HG03460 (cell line): ENCODE results near the gene CITED2.

Source experiments
- ATAC-seq: cut with Tn5 transposase; IDR thresholded peaks from one replicate; pipeline ENCODE4 v1.9.1; 2021; ENCODE audit not compliant: unreplicated experiment

CITED2 gene

DNA sequence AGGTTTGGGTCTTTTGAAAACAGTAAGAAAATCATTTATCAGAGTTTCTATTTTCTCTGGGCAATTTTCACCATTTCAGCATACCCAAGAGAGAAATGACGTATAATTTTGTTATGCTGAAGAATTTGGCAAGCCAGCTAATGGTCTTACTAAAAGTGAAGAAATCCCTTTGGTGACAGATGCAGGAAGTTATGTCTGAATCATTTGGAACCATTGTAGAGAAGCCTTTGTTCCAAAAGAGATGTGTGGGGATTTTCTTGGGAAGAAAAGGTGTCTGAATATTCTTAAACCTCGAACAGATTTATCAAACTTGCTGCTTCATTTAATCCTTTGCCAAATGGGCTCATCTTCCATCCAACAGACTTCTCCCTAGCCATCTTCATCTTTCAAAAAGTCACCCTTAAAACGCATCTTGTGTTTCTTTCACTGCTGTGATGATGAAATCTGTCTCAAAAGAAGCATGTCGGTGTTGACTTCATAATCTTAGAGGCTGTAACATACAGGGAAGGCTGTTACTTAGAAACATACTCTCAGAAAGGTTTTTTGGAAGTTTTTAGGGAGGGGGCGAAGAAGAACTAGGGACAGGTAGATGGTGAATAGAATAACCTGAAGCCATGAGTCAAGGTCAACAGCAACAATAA lies 39.5 kb downstream of the CITED2 start:
- ATAC-seq = no peak

DNA sequence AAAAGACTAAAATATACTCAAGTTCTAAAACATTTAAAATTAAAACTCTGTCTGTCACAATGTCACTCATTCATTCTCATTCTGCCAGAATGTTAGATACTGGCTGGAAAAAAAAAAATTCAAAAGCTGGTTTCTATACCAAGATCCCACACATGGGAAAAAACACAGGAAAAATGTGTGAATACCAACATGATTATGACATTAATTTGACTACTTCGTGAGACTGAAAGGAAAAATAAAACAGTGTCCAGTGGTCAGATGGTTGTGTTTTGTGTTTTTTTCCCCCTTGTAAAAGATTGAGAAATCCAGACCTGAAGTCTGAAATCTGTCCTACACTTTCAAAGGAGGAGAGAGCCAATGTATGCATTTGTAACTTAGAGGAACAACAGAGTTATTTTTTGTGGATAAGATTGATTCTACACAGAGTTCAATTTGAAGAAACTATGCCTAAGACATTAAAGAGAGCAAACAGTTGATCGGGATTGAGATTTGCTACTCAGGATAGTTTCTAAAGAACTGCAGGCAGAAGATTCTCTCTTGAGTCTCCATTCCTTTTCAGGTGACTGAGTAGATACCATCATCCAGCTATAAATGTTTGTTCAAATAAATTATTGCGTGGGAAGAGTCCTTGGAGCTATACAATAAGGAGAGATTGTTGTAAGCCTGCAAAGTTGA lies 43.5 kb downstream of the CITED2 start:
- no peak for ATAC-seq

DNA sequence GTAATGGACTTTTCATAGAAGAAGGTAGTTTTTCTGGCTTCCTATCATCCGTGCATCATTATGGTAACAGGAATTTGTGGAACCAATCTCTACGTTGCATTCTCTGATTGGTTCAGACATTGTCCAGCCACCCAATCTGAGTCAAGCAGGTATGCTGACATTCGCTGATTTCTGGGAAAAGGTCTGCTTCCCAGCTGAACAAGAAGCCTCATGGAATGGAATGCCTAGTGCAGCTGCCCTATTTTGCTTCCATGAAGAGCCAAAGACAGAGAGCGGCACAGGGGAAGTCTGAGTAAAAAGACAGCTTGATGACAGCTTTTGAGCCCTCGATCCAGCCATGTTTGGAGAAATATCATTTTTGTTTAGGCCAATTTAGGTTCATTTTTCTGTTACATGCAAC lies 44.1 kb downstream of the CITED2 start:
- ATAC-seq = no peak

DNA sequence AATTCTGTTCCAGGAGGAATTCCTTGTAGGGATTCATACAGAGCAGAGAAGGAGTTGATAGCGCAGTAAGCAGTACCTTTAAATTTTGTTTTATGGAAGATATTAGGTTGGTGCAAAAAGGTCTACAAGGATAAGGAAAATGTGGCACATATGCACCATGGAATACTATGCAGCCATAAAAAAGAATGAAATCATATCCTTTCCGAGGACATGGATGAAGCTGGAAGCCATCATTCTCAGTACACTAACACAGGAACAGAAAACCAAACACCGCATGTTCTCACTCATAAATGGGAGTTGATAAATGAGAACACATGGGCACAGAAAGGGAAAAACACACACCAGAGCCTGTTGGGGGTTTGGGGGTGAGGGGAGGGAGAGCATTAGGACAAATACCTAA lies 45.2 kb downstream of the CITED2 start:
- no peak for ATAC-seq

DNA sequence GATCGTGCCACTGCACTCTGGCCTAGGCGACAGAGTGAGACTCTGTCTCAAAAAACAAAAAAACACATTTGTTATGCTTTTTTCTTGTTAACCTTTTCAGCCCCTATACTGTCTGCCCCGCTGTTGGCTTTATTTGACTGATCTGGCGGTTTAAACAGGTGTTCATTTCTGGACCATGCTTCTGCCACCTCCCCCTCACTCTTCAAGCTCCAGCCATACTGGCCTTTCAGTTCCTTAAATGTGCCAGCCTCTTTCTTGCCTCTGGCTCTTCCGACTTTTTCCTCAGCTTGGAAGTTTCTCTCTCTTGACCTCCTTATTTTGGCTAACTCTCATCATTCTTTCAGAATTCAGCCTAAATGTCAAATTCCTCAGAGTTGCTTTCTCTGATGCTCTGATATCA lies 47.4 kb downstream of the CITED2 start:
- ATAC-seq = peak; percentile 46

DNA sequence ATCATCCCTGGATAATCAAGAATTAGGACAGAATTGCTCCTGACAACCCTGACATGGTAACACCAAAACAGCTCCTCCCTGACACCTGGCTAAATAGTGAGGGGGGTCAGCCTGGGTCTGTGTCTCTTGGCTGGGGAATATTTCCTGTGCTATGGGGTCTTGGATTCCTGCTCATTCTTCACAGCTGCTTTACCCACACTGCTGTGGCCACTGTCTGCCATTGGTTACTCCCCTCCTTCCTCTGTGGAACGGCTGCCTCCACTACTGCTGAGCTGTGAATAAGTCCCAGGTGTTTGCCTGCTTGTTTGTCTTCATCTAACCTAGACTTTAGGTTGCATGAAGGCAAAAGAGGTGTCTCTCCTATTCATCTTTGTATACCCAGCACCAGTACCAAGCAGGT lies 48.8 kb downstream of the CITED2 start:
- ATAC-seq = no peak

DNA sequence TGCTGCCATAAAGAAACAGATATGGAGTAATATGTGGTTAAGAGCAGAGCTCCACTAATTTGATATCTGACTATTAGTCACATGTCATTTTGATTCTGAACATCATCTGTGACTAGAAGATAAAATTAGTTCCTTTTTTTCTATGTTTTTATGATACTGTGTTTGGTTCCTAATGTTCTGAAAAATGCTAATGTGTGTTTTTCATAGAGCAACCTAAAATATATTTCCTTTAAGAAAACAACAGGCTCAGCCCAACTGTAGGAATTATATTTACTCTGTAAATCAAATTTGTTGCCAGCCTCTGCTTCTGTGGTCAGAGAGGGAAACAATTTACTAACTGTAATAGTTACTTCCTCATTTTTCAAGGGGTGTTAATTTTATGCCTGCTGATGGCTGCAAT lies 49.3 kb downstream of the CITED2 start:
- peak; percentile 42 for ATAC-seq

DNA sequence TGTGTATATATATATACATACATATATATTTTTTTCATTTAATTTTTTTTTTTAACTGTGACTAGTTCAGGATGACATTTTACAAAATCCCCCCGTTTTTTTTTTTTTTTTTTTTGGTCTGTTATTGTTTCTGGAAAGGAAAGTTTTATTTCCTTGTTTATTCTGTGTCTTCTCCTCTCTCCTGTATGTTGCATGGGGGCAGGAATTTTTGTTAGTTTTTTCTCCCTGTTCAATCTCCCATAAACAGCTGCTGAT lies 50.2 kb downstream of the CITED2 start:
- ATAC-seq = no peak

DNA sequence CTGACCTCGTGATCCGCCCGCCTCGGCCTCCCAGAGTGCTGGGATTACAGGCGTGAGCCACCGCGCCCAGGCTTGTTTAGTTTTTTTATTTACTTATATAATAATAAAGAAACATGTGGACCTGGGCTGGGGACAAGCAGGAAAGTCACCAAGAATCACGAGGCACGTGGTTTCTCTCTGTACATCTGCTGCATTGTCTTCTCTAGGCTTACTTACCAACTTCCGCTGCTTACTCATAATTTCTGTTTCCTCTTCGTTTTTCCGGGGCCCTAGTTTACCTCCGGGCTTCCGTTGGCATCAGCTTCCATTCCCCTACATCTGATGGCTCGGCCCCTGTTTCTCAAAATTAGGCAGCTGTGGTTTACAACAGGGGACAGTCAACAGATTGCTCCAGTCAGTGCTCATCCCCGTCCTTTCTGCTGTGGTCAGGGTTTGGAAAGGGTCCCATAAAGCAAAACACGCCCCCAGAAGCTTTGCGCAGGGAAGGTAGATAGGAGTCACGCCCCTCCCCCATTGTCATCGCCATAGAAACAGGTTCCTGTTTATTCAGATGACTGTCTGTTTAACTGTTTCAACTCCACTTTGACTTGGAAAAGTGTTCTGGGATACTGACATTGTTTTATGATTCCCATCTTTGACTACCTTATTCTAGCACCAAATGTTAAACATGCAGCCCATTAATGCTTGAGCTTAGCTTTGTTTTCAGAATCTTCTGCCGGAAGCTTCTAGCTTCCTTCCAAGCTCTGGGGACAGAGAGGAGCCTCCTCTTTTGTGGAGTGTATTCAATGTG lies 50.7 kb downstream of the CITED2 start:
- ATAC-seq = no peak
